Neural cell (in vitro differentiated cells): ENCODE results near the gene NFYC.

ENCODE experiments used
- CTCF ChIP-seq: fragments of 450-650 bp; IDR thresholded peaks from 2 replicates; pipeline ENCODE4 v1.5.1; 2014; ENCODE audit warnings: antibody characterized with exemption, mild to moderate bottlenecking, moderate library complexity; ENCODE audit not compliant: poor library complexity, severe bottlenecking
- EZH2 ChIP-seq: fragments of 200-600, 300-800 bp; shearing (Covaris generic), sonication (generic); IDR thresholded peaks from 2 replicates; pipeline ENCODE4 v1.6.1; 2014; ENCODE audit warnings: antibody characterized with exemption, low read length, borderline replicate concordance, mild to moderate bottlenecking; ENCODE audit not compliant: insufficient read depth, poor library complexity, severe bottlenecking
- POLR2AphosphoS5 ChIP-seq: IDR thresholded peaks from 2 replicates; pipeline ENCODE4 v1.6.1; 2012
- REST ChIP-seq: IDR thresholded peaks from 2 replicates; pipeline ENCODE4 v1.6.1; 2012; ENCODE audit warnings: borderline replicate concordance
- SMC3 ChIP-seq: fragments of 450-650 bp; conservative IDR thresholded peaks from 2 replicates; pipeline ENCODE4 v1.6.1; 2014; ENCODE audit warnings: antibody characterized with exemption, mild to moderate bottlenecking, moderate library complexity; ENCODE audit not compliant: poor library complexity

GRCh38 chr1:40652979-40653378 is 38.5 kb upstream of the NFYC start:
- TF ChIP-seq CTCF, result no peak
- no peak for TF ChIP-seq POLR2AphosphoS5
- no peak for TF ChIP-seq SMC3
- TF ChIP-seq EZH2, result no peak
- TF ChIP-seq REST, result no peak
